NCI-H1105 (cell line): ENCODE data around the gene PAX5.

ENCODE experiments used
- DNase-seq: peaks from one replicate; lab custom pipeline; 2025; lab: John Stamatoyannopoulos, UW

The PAX5 gene

GRCh38 chr9:36858805-36859375, 175.2 kb downstream of the PAX5 start:
- no peak for DNase-seq

- DNase-seq: no peak
These were observed 178.4 kb downstream of the PAX5 start for GRCh38 chr9:36855448-36856315.

- DNase-seq: no peak
These were observed 179.3 kb downstream of the PAX5 start for GRCh38 chr9:36854751-36855150.

- DNase-seq: no peak
These were observed 180.0 kb downstream of the PAX5 start for GRCh38 chr9:36854034-36854433.

GRCh38 chr9:36853233-36853632, 180.8 kb downstream of the PAX5 start:
- no peak for DNase-seq

- no peak for DNase-seq
These were observed 184.1 kb downstream of the PAX5 start for GRCh38 chr9:36849943-36850342.

GRCh38 chr9:36848946-36849345, 185.1 kb downstream of the PAX5 start:
- no peak for DNase-seq

- DNase-seq: no peak
These were observed 186.0 kb downstream of the PAX5 start for GRCh38 chr9:36847781-36848673.

GRCh38 chr9:36846621-36847020, 187.4 kb downstream of the PAX5 start:
- DNase-seq: no peak

- no peak for DNase-seq
These were observed 188.2 kb downstream of the PAX5 start for GRCh38 chr9:36845844-36846243.

GRCh38 chr9:36844961-36845360, 189.1 kb downstream of the PAX5 start:
- DNase-seq: no peak

GRCh38 chr9:36843964-36844363, 190.1 kb downstream of the PAX5 start:
- no peak for DNase-seq

- DNase-seq: no peak
These were observed 191.2 kb downstream of the PAX5 start for GRCh38 chr9:36842560-36843530.

GRCh38 chr9:36840898-36841536, 193.1 kb downstream of the PAX5 start:
- DNase-seq: no peak

- no peak for DNase-seq
These were observed 194.8 kb downstream of the PAX5 start for GRCh38 chr9:36839131-36839885.

- no peak for DNase-seq
These were observed 196.3 kb downstream of the PAX5 start for GRCh38 chr9:36837431-36838405.

GRCh38 chr9:36836486-36836885, 197.6 kb downstream of the PAX5 start:
- no peak for DNase-seq

GRCh38 chr9:36835271-36835996, 198.6 kb downstream of the PAX5 start:
- DNase-seq: no peak
